ENCODE results near the gene CHML.

DNA sequence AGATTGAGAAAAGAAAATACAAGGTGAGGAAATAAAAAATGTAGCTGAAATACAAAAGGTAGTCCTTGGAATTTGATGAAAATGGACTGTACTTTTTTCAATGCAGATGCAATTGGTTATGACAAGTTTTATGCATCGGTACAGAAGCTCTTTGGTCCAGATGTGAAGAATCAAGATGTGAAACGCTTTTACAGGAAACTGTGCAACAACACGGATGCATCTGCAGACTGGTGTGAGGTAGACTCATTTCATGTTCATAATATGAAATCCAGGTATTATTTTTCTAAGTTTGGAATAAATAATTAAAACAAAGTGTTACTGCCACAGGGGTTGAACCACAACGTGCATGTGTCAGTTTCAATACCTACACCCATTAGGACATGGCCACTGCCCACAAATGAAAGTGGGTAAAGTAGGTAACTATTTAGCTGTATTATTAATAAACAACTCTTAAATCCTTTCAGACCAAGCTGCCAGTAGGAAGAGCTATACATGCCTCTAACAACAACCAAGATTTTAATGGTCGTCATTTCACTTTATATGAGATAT is 20.3 kb upstream of the CHML start:
- TF ChIP-seq POLR2AphosphoS5 (IDR thresholded peaks at IDR 0.05; ENCODE audit: low read depth, low read length) (no peak), SIN3A (IDR thresholded peaks at IDR 0.05; ENCODE audit: borderline replicate concordance, insufficient read depth, low read length) (no peak), TAF1 (IDR thresholded peaks at IDR 0.05; ENCODE audit: borderline replicate concordance, insufficient read depth, low read length) (no peak), FOXP2 (optimal IDR thresholded peaks at IDR 0.05; ENCODE audit: borderline replicate concordance, extremely low read depth, extremely low read length, insufficient read depth) (no peak), REST (IDR thresholded peaks at IDR 0.05; ENCODE audit: insufficient read depth in 1 of 2, low read depth in 2 of 2, low read length in 2 of 2) (no peak)
